Neural cell (in vitro differentiated cells): ENCODE measurements around the gene FNDC3B. TPM values are rescaled to one million over a fixed set of nuclear protein-coding genes. Genes with fewer than 3 reads are reported as not detected.

ENCODE experiments used
- H2AFZ ChIP-seq: fragments of 200-600, 300-800 bp; sonication (generic), shearing (Covaris generic); 2 replicates; pipeline ENCODE4 v1.6.0; 2014; ENCODE audit warnings: low read depth, mild to moderate bottlenecking, antibody characterized with exemption, low read length, moderate library complexity
- H3F3A ChIP-seq: fragments of 200-600 bp; shearing (Covaris generic); 2 replicates; pipeline ENCODE4 v1.6.1; 2016; ENCODE audit warnings: mild to moderate bottlenecking, moderate library complexity, mixed read lengths, antibody characterized with exemption, low read length; ENCODE audit not compliant: insufficient read depth, poor library complexity, severe bottlenecking
- H3K27ac ChIP-seq: fragments of 200-600, 300-800 bp; sonication (generic), shearing (Covaris generic); 2 replicates; pipeline ENCODE4 v1.5.1; 2014; ENCODE audit warnings: mild to moderate bottlenecking, low read length, moderate library complexity
- H3K27me3 ChIP-seq: fragments of 300-800, 200-600 bp; sonication (generic), shearing (Covaris generic); 2 replicates; pipeline ENCODE4 v1.6.0; 2014; ENCODE audit warnings: mild to moderate bottlenecking, low read depth, low read length, moderate library complexity; ENCODE audit not compliant: insufficient read depth
- H3K36me3 ChIP-seq: fragments of 300-800, 200-600 bp; sonication (generic), shearing (Covaris generic); 2 replicates; pipeline ENCODE4 v1.5.1; 2014; ENCODE audit warnings: mild to moderate bottlenecking, antibody characterized with exemption, low read length, moderate library complexity; ENCODE audit not compliant: insufficient read depth
- H3K4me2 ChIP-seq: fragments of 300-800, 200-600 bp; sonication (generic), shearing (Covaris generic); 2 replicates; pipeline ENCODE4 v1.6.0; 2014; ENCODE audit warnings: mild to moderate bottlenecking, low read length
- H3K4me3 ChIP-seq: fragments of 300-800, 200-600 bp; sonication (generic), shearing (Covaris generic); 2 replicates; pipeline ENCODE4 v1.5.1; 2014; ENCODE audit warnings: mild to moderate bottlenecking, low read length, moderate library complexity
- H3K79me2 ChIP-seq: fragments of 200-600 bp; shearing (Covaris generic); replicated peaks from 2 replicates; pipeline ENCODE4 v1.6.0; 2014; ENCODE audit warnings: mild to moderate bottlenecking, low read length, moderate library complexity; ENCODE audit not compliant: insufficient read depth
- H3K9ac ChIP-seq: fragments of 300-800, 200-600 bp; sonication (generic), shearing (Covaris generic); 2 replicates; pipeline ENCODE4 v1.6.1; 2016; ENCODE audit warnings: mild to moderate bottlenecking, low read length, mixed read lengths
- H3K9me2 ChIP-seq: fragments of 200-600 bp; shearing (Covaris generic); 2 replicates; pipeline ENCODE4 v1.6.1; 2016; ENCODE audit warnings: mild to moderate bottlenecking, low read length, mixed read lengths; ENCODE audit not compliant: insufficient read depth
- H3K9me3 ChIP-seq: fragments of 200-600, 300-800 bp; sonication (generic), shearing (Covaris generic); 2 replicates; pipeline ENCODE4 v1.6.1; 2016; ENCODE audit warnings: mild to moderate bottlenecking, mixed run types, low read length, moderate library complexity, mixed read lengths
- H4K20me1 ChIP-seq: fragments of 200-600 bp; shearing (Covaris generic); 2 replicates; pipeline ENCODE4 v1.6.1; 2016; ENCODE audit warnings: mild to moderate bottlenecking, mixed run types; ENCODE audit not compliant: insufficient read depth
- EP300 ChIP-seq: fragments of 450-650 bp; conservative IDR thresholded peaks from 2 replicates; pipeline ENCODE4 v1.6.1; 2014; ENCODE audit warnings: antibody characterized with exemption, mild to moderate bottlenecking, moderate library complexity; ENCODE audit not compliant: poor library complexity, severe bottlenecking
- EZH2 ChIP-seq: fragments of 200-600, 300-800 bp; shearing (Covaris generic), sonication (generic); IDR thresholded peaks from 2 replicates; pipeline ENCODE4 v1.6.1; 2014; ENCODE audit warnings: antibody characterized with exemption, low read length, borderline replicate concordance, mild to moderate bottlenecking; ENCODE audit not compliant: insufficient read depth, poor library complexity, severe bottlenecking
- MXI1 ChIP-seq: fragments of 450-650 bp; conservative IDR thresholded peaks from 2 replicates; pipeline ENCODE4 v1.6.1; 2014; ENCODE audit warnings: antibody characterized with exemption, mild to moderate bottlenecking; ENCODE audit not compliant: poor library complexity, severe bottlenecking
- POLR2AphosphoS5 ChIP-seq: IDR thresholded peaks from 2 replicates; pipeline ENCODE4 v1.6.1; 2012
- RAD21 ChIP-seq: fragments of 450-650 bp; conservative IDR thresholded peaks from 2 replicates; pipeline ENCODE4 v1.6.1; 2014; ENCODE audit warnings: antibody characterized with exemption, mild to moderate bottlenecking, moderate library complexity
- REST ChIP-seq: IDR thresholded peaks from 2 replicates; pipeline ENCODE4 v1.6.1; 2012; ENCODE audit warnings: borderline replicate concordance
- SMC3 ChIP-seq: fragments of 450-650 bp; conservative IDR thresholded peaks from 2 replicates; pipeline ENCODE4 v1.6.1; 2014; ENCODE audit warnings: antibody characterized with exemption, mild to moderate bottlenecking, moderate library complexity; ENCODE audit not compliant: poor library complexity
- TAF1 ChIP-seq: IDR thresholded peaks from 2 replicates; pipeline ENCODE4 v1.6.1; 2012; ENCODE audit warnings: low read depth
- polyA plus RNA-seq: library from polyadenylated mRNA; depleted of rRNA; stranded (reverse); fragments of >200 nt; gene quantifications from 2 replicates; pipeline ENCODE4 v1.2.3, GENCODE V29; 2014
- TF ChIP-seq, protein P1 (sequence below): fragments of 450-650 bp; IDR thresholded peaks from 2 replicates; pipeline ENCODE4 v1.5.1; 2014; ENCODE audit warnings: antibody characterized with exemption, mild to moderate bottlenecking, moderate library complexity; ENCODE audit not compliant: poor library complexity, severe bottlenecking

Gene FNDC3B
- polyA plus RNA-seq, 1 donor from 2014 or later: 4.9 TPM

- H3K9me2 ChIP-seq: no peaks in the 10 kb centered on the region
- H3K36me3 ChIP-seq: no peaks in the 10 kb centered on the region
- H3F3A ChIP-seq: no peaks in the 10 kb centered on the region
- H2AFZ ChIP-seq: no peak overlapping the region
- no peaks in the 10 kb centered on the region for H3K9me3 ChIP-seq
- no peak overlapping the region for H3K9ac ChIP-seq
- H3K4me2 ChIP-seq: no peak overlapping the region
- H3K4me3 ChIP-seq: no peak overlapping the region
- H3K27me3 ChIP-seq: no peaks in the 10 kb centered on the region
- TF ChIP-seq SMC3: no peak
- no peak for TF ChIP-seq EP300
- no peak for TF ChIP-seq EZH2
- TF ChIP-seq RAD21: no peak
- TF ChIP-seq, protein P1, sequence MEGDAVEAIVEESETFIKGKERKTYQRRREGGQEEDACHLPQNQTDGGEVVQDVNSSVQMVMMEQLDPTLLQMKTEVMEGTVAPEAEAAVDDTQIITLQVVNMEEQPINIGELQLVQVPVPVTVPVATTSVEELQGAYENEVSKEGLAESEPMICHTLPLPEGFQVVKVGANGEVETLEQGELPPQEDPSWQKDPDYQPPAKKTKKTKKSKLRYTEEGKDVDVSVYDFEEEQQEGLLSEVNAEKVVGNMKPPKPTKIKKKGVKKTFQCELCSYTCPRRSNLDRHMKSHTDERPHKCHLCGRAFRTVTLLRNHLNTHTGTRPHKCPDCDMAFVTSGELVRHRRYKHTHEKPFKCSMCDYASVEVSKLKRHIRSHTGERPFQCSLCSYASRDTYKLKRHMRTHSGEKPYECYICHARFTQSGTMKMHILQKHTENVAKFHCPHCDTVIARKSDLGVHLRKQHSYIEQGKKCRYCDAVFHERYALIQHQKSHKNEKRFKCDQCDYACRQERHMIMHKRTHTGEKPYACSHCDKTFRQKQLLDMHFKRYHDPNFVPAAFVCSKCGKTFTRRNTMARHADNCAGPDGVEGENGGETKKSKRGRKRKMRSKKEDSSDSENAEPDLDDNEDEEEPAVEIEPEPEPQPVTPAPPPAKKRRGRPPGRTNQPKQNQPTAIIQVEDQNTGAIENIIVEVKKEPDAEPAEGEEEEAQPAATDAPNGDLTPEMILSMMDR: no peak
- no peak for TF ChIP-seq POLR2AphosphoS5
- no peak for TF ChIP-seq MXI1
- no peak for TF ChIP-seq REST
- no peak for TF ChIP-seq TAF1
- H3K27ac ChIP-seq: no peak overlapping the region
- H3K79me2 ChIP-seq: peaks cover 42% of the 10 kb centered on the region
- H4K20me1 ChIP-seq: no peaks in the 10 kb centered on the region
Measured at GRCh38 chr3:172072543-172072942, 33.2 kb downstream of the FNDC3B start.

- Histone ChIP-seq H3K79me2 (peaks cover 39% of the 10 kb centered on the region), H3K9ac (no peak overlapping the region), H4K20me1 (no peaks in the 10 kb centered on the region), H3K4me3 (no peak overlapping the region), H3K4me2 (no peak overlapping the region), H3K9me3 (no peaks in the 10 kb centered on the region), H3K27me3 (no peaks in the 10 kb centered on the region), H3F3A (no peaks in the 10 kb centered on the region), H3K36me3 (no peaks in the 10 kb centered on the region), H2AFZ (no peak overlapping the region), H3K9me2 (no peaks in the 10 kb centered on the region), H3K27ac (no peak overlapping the region)
- no peak for TF ChIP-seq TAF1
- TF ChIP-seq REST: no peak
- no peak for TF ChIP-seq EP300
- no peak for TF ChIP-seq EZH2
- no peak for TF ChIP-seq RAD21
- no peak for TF ChIP-seq MXI1
- no peak for TF ChIP-seq POLR2AphosphoS5
- TF ChIP-seq, protein P1: no peak
- no peak for TF ChIP-seq SMC3
Measured at GRCh38 chr3:172073262-172073915, 34.0 kb downstream of the FNDC3B start.
